Heart left ventricle (tissue), 13 donors: ENCODE results near the gene SERPINA1.

ENCODE experiments used
- CTCF ChIP-seq, 12 donors: fragments of 200-600 bp; sonication (generic) in 4 of 12; IDR thresholded peaks; one replicate each; pipeline versions ENCODE4 v1.5.0 to v1.8.0; 2018 to 2022; ENCODE audit warnings: antibody characterized with exemption in 12 of 12, mild to moderate bottlenecking in 5 of 12
- POLR2A ChIP-seq, 2 donors: fragments of 450-650 bp; IDR thresholded peaks; one replicate each; pipeline ENCODE4 v1.6.1; 2017; ENCODE audit warnings: antibody characterized with exemption in 2 of 2, mild to moderate bottlenecking in 2 of 2, moderate library complexity in 2 of 2
- donor health status: ischemic (EF 13 %, LVEDD 7.1; RV severe dilation, severe dysfunction).
- donor health status: DM: no; HTN: yes; CAD: no.
- donor health status: DM: no; HTN: no; CAD: no.
- donor health status: ischemic (EF 25% LVEDD 6.9; RV normal size, moderate dysfunction).
- donor health status: ischemic (EF 25% LVEDD 5.7; RV mildly dilated, moderate dysfunction).
- donor health status: ischemic (EF 35%, LVEDD 5.7; RV mildly dilated, moderate dysfunction).
- donor health status: nonischemic (EF 11% LVEDD 7.7; RV severe dilation, severe dysfunction).
- donor health status: DM: yes; HTN: yes; CAD: no.
- donor health status: PGD.
- donor health status: ischemic (EF 29% LVEDD 5.4; RV normal size, mild dysfunction).
- donor health status: nonischemic (EF 23%, LVEDD 6.1; RV moderate dilation, normal function).

DNA sequence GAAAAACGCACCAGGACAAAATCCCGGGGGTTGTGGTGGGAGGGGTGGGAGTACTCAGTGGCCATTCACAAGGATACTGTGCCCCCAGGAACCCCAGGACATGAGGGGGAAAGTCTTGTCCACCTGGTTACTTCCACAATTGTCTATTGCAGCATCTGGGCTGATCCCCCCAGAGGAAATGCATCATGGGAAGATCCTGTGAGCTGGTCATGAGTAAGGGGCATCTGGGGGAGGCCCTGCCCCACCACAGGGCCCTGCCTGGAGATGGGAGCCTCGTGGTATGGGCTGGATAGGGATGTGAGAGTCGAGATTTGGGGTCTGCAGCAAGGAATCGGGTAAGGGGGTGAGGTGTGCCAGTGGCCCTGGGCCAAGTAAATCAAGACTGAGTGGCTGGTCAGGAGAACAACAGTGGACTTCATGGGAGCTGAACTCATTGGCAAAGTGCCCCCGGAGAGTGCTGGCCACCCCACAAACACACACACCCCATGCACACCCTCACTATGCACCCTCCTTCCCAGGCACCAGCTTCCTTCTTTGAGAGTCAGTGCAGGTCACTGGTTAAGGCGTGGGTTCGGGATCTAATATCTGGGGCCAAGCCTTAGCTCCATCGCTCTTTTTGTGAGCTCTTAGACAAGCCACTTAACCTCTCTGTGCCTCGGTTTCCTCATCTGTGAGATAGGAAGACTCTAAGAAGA, 3.0 kb upstream of the SERPINA1 start:
- no peak for TF ChIP-seq CTCF (IDR thresholded peaks at IDR 0.05)
- TF ChIP-seq POLR2A (IDR thresholded peaks at IDR 0.05): no peak
